H1 (cell line): Measurements from ENCODE around the gene GALNT12. TPM values are rescaled to one million over a fixed set of nuclear protein-coding genes. Genes with fewer than 3 reads are reported as not detected.

Experiments used
- CTCF ChIA-PET: fragments of 300-600 bp; sonication (Branson Sonifier 250); formaldehyde crosslinking; loops from one replicate; lab custom pipeline; 2021; ENCODE audit not compliant: partially characterized antibody; lab: Charles Lee
- POLR2A ChIA-PET: fragments of 300-600 bp; sonication (Branson Sonifier 250); formaldehyde crosslinking; loops from one replicate; lab custom pipeline; 2021; ENCODE audit warnings: inconsistent platforms; ENCODE audit not compliant: partially characterized antibody; lab: Charles Lee
- DNase-seq, 2 experiments: peaks; one replicate each; pipeline versions ENCODE4 v3.0.0 to v3.0.0-alpha.2; 2010 to 2022; ENCODE audit warnings: low spot score in 2 of 2, low read depth in 1 of 2, mixed read lengths in 1 of 2
- FAIRE-seq: peaks from 2 replicates; lab custom pipeline; 2011; peaks lifted over from hg19 to GRCh38; lab: Jason Lieb, UNC
- H2AFZ ChIP-seq: 2 replicates; pipeline ENCODE4 v1.8.1; 2012; ENCODE audit warnings: low read length, inconsistent platforms
- H2AK5ac ChIP-seq: 2 replicates; pipeline ENCODE4 v1.6.1; 2013; ENCODE audit warnings: low read depth, low read length
- H2BK120ac ChIP-seq: replicated peaks from 2 replicates; pipeline ENCODE3; 2013; ENCODE audit warnings: low read depth, low read length, inconsistent platforms
- H2BK12ac ChIP-seq: 2 replicates; pipeline ENCODE4 v1.6.1; 2013; ENCODE audit warnings: low read depth, low read length
- H2BK15ac ChIP-seq: 2 replicates; pipeline ENCODE4 v1.6.1; 2013; ENCODE audit warnings: low read length
- H2BK20ac ChIP-seq: 2 replicates; pipeline ENCODE4 v1.6.1; 2013; ENCODE audit warnings: low read length
- H2BK5ac ChIP-seq: 2 replicates; pipeline ENCODE4 v1.6.1; 2013; ENCODE audit warnings: low read depth, low read length
- H3K14ac ChIP-seq: 2 replicates; pipeline ENCODE4 v1.6.1; 2013; ENCODE audit warnings: inconsistent platforms; ENCODE audit not compliant: insufficient read length
- H3K18ac ChIP-seq: 2 replicates; pipeline ENCODE4 v1.6.1; 2013; ENCODE audit warnings: low read length; ENCODE audit errors: extremely low read depth
- H3K23ac ChIP-seq: 2 replicates; pipeline ENCODE4 v1.6.1; 2013; ENCODE audit warnings: inconsistent platforms; ENCODE audit not compliant: insufficient read length
- H3K23me2 ChIP-seq: 2 replicates; pipeline ENCODE4 v1.6.1; 2013; ENCODE audit warnings: low read depth, low read length
- H3K27ac ChIP-seq: 2 replicates; pipeline ENCODE4 v1.6.1; 2011; ENCODE audit warnings: low read depth, low read length, inconsistent platforms
- H3K27me3 ChIP-seq, 4 experiments: replicated peaks in 1 of 4; 1 replicate in 1 of 4; 2 replicates in 3 of 4; pipeline versions ENCODE4 v1.6.1 to v1.8.1; 2011 to 2013; ENCODE audit warnings: low read length in 3 of 4, mild to moderate bottlenecking in 3 of 4, inconsistent platforms in 2 of 4, mixed read lengths in 2 of 4, moderate library complexity in 1 of 4; ENCODE audit not compliant: control insufficient read depth in 3 of 4, insufficient read depth in 3 of 4; ENCODE audit errors: extremely low read depth in 1 of 4
- H3K36me3 ChIP-seq, 4 experiments: 2 replicates each; pipeline versions ENCODE4 v1.6.1 to v1.8.1; 2011 to 2013; ENCODE audit warnings: mild to moderate bottlenecking in 4 of 4, low read length in 3 of 4, moderate library complexity in 2 of 4, control low read depth in 1 of 4, inconsistent platforms in 1 of 4; ENCODE audit not compliant: insufficient read depth in 4 of 4, control insufficient read depth in 2 of 4
- H3K4ac ChIP-seq: replicated peaks from 2 replicates; pipeline ENCODE3; 2013; ENCODE audit warnings: low read length, low read depth, mixed read lengths, inconsistent platforms; ENCODE audit not compliant: insufficient read length
- H3K4me1 ChIP-seq, 4 experiments: replicated peaks in 1 of 4; 1 replicate in 1 of 4; 2 replicates in 3 of 4; pipeline versions ENCODE4 v1.6.1 to v1.8.1; 2011 to 2013; ENCODE audit warnings: low read length in 3 of 4, inconsistent platforms in 2 of 4, mixed read lengths in 1 of 4; ENCODE audit not compliant: insufficient read depth in 4 of 4, control insufficient read depth in 3 of 4
- H3K4me2 ChIP-seq, 2 experiments: 2 replicates each; pipeline versions ENCODE4 v1.6.1 to v1.8.1; 2011 to 2013; ENCODE audit warnings: low read depth in 2 of 2, low read length in 2 of 2, control low read depth in 1 of 2, inconsistent platforms in 1 of 2, mild to moderate bottlenecking in 1 of 2; ENCODE audit not compliant: insufficient read depth in 1 of 2
- H3K4me3 ChIP-seq, 4 experiments: fragments of 200-600, 300-600 bp in 1 of 4; sonication (generic), shearing (Covaris generic), sonication (Bioruptor Twin) in 1 of 4; 2 replicates each; pipeline versions ENCODE4 v1.5.1 to v1.8.1; 2011 to 2016; ENCODE audit warnings: low read length in 4 of 4, low read depth in 3 of 4, control low read depth in 2 of 4, inconsistent platforms in 2 of 4, mild to moderate bottlenecking in 2 of 4, mixed read lengths in 1 of 4, moderate library complexity in 1 of 4; ENCODE audit not compliant: insufficient read depth in 2 of 4; ENCODE audit errors: extremely low read depth in 1 of 4
- H3K56ac ChIP-seq: replicated peaks from 2 replicates; pipeline ENCODE3; 2013; ENCODE audit warnings: low read depth, mild to moderate bottlenecking, mixed read lengths, low read length, inconsistent platforms; ENCODE audit not compliant: insufficient read length
- H3K79me1 ChIP-seq: 2 replicates; pipeline ENCODE4 v1.6.1; 2013; ENCODE audit warnings: low read depth, low read length, control low read depth
- H3K79me2 ChIP-seq, 2 experiments: 2 replicates each; pipeline versions ENCODE4 v1.6.1 to v1.8.1; 2012 to 2013; ENCODE audit warnings: low read length in 2 of 2, mild to moderate bottlenecking in 2 of 2, inconsistent platforms in 1 of 2; ENCODE audit not compliant: insufficient read depth in 2 of 2, control insufficient read depth in 1 of 2
- H3K9ac ChIP-seq, 4 experiments: replicated peaks in 1 of 4; 1 replicate in 1 of 4; 2 replicates in 3 of 4; pipeline versions ENCODE4 v1.6.1 to v1.8.1; 2011 to 2013; ENCODE audit warnings: low read depth in 3 of 4, low read length in 3 of 4, control low read depth in 2 of 4, mild to moderate bottlenecking in 2 of 4, moderate library complexity in 2 of 4, inconsistent platforms in 1 of 4; ENCODE audit errors: extremely low read depth in 1 of 4
- H3K9me3 ChIP-seq, 2 experiments: 2 replicates each; pipeline versions ENCODE4 v1.6.1 to v1.8.1; 2012 to 2013; ENCODE audit warnings: mild to moderate bottlenecking in 2 of 2, moderate library complexity in 2 of 2, control low read depth in 1 of 2, inconsistent platforms in 1 of 2, low read depth in 1 of 2, low read length in 1 of 2, mixed read lengths in 1 of 2; ENCODE audit not compliant: insufficient read depth in 2 of 2
- H4K20me1 ChIP-seq, 2 experiments: replicated peaks in 1 of 2; 2 replicates each; pipeline versions ENCODE3 to v1.8.1; 2011 to 2013; ENCODE audit warnings: inconsistent platforms in 2 of 2, low read length in 2 of 2, mild to moderate bottlenecking in 1 of 2; ENCODE audit not compliant: insufficient read depth in 2 of 2, control insufficient read depth in 1 of 2
- H4K5ac ChIP-seq: 2 replicates; pipeline ENCODE4 v1.6.1; 2013; ENCODE audit warnings: low read length, low read depth, mixed read lengths, inconsistent platforms; ENCODE audit not compliant: insufficient read length
- H4K8ac ChIP-seq: 2 replicates; pipeline ENCODE4 v1.8.0; 2013; ENCODE audit warnings: mild to moderate bottlenecking, moderate library complexity, low read length, inconsistent platforms; ENCODE audit not compliant: insufficient read depth; ENCODE audit errors: extremely low read depth
- H4K91ac ChIP-seq: replicated peaks from 2 replicates; pipeline ENCODE3; 2013; ENCODE audit warnings: low read length, mixed read lengths, inconsistent platforms; ENCODE audit not compliant: insufficient read length
- CBX8 ChIP-seq: fragments of 300-800, 300-1000 bp; sonication (generic); IDR thresholded peaks from 2 replicates; pipeline ENCODE4 v1.7.1; 2016; ENCODE audit warnings: low read depth, low read length, borderline replicate concordance
- GTF2F1 ChIP-seq: IDR thresholded peaks from 2 replicates; pipeline ENCODE4 v1.6.1; 2012; ENCODE audit warnings: low read depth, low read length, improper control_type of control experiment, borderline replicate concordance
- HDAC6 ChIP-seq: IDR thresholded peaks from one replicate; pipeline ENCODE4 v1.7.1; 2012; ENCODE audit warnings: low read depth, mild to moderate bottlenecking, inconsistent platforms, low read length, moderate library complexity
- JUN ChIP-seq: IDR thresholded peaks from 2 replicates; pipeline ENCODE4 v1.6.1; 2011; ENCODE audit warnings: low read depth, mild to moderate bottlenecking, improper control_type of control experiment, low read length
- JUND ChIP-seq: IDR thresholded peaks from 2 replicates; pipeline ENCODE4 v1.6.1; 2011; ENCODE audit warnings: mild to moderate bottlenecking, improper control_type of control experiment, low read length
- POU5F1 ChIP-seq: IDR thresholded peaks from 2 replicates; pipeline ENCODE4 v1.6.1; 2011; ENCODE audit warnings: low read depth, mild to moderate bottlenecking, low read length, moderate library complexity
- SIN3A ChIP-seq, 2 experiments: IDR thresholded peaks in 1 of 2; conservative IDR thresholded peaks in 1 of 2; 2 replicates each; pipeline ENCODE4 v1.6.1; 2011 to 2012; ENCODE audit warnings: low read length in 2 of 2, improper control_type of control experiment in 1 of 2, low read depth in 1 of 2, mild to moderate bottlenecking in 1 of 2
- SIRT6 ChIP-seq: IDR thresholded peaks from one replicate; pipeline ENCODE4 v1.7.1; 2012; ENCODE audit warnings: low read length, inconsistent platforms
- SIX5 ChIP-seq: IDR thresholded peaks from 2 replicates; pipeline ENCODE4 v1.6.1; 2011; ENCODE audit warnings: mild to moderate bottlenecking, low read depth, low read length
- TBP ChIP-seq: IDR thresholded peaks from 2 replicates; pipeline ENCODE4 v1.6.1; 2011; ENCODE audit warnings: low read depth, low read length, improper control_type of control experiment
- TEAD4 ChIP-seq: IDR thresholded peaks from 2 replicates; pipeline ENCODE4 v1.6.1; 2012; ENCODE audit warnings: low read depth, low read length, inconsistent platforms, mixed read lengths
- WGBS, 2 experiments: shearing (Covaris generic) in 1 of 2; methylation state at CpG; one replicate each; pipeline versions ENCODE4 v1.1.6 to v1.1.7; 2013 to 2015; ENCODE audit warnings: low lambda C conversion rate in 2 of 2, mixed read lengths in 2 of 2, inconsistent platforms in 1 of 2, low coverage in 1 of 2, missing lambda C conversion rate in 1 of 2; ENCODE audit not compliant: insufficient replicate concordance in 2 of 2, insufficient coverage in 1 of 2, insufficient read length in 1 of 2; ENCODE audit errors: extremely low coverage in 1 of 2, missing lambda C conversion rate in 1 of 2; 5-methylcytosine and 5-hydroxymethylcytosine counted together
- polyA plus RNA-seq, 7 experiments: library from polyadenylated mRNA; depleted of rRNA in 3 of 7; stranded (reverse) in 5 of 7; unstranded in 2 of 7; fragments of >200 nt in 5 of 7; fragments of 200-250 nt in 2 of 7; gene quantifications; 1 replicate in 5 of 7; 2 replicates in 1 of 7; 4 replicates in 1 of 7; pipeline versions ENCODE4 v1.2.1 to v1.2.3, GENCODE V29; 2011 to 2013; ENCODE audit warnings: missing spikeins in 2 of 7, mixed read lengths in 2 of 7
- total RNA-seq: library from RNA; stranded (reverse); fragmentation: NEBNext Ultra II Directional; extraction: Animal tissue kit (Norgen Biotek cat#: 25700); gene quantifications from 2 replicates; pipeline ENCODE4 v1.2.1, GENCODE V29; 2021
- TF ChIP-seq, protein P1 (sequence below): IDR thresholded peaks from 2 replicates; pipeline ENCODE4 v1.6.1; 2011; ENCODE audit warnings: low read length, improper control_type of control experiment

GALNT12 gene
- total and polyA plus RNA-seq, 2 of the 8 experiments (the other 6 are each of a cell fraction or from before 2014, with no cell fraction given): 16.2 to 19.6 TPM

DNA sequence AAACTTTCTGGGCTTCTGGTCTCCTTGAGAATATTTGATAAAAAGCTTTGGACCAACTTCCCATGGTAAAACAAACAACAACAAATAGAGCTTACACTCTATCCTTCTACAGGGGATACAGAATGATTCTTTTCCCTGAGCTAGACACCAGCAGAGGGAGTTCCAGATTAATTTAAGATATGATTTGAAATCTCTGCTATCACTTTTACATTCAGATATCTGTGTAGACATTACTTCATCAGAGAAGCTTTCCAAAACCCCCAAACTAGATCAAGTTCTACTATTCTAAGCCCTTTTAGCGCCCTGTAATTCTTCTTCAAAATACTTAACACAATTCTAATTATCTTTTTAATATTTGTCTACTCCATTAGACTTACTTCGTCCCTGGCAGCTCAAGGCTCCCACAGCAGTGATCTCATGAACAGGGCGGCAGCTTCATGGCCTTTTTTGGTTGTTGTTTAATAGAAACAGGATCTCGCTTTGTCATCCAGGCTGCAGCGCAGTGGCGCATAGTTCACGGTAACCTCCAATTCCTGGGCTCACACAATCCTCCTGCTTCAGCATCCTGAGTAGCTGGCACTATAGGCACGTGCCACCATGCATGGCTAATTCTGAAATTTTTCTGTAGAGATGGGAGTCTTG lies 955 bp upstream of the GALNT12 start:
- no peak overlapping the region for H2AK5ac ChIP-seq
- no peak overlapping the region for H3K9ac ChIP-seq
- peaks cover 7% of the 10 kb centered on the region; the same call in 1 of the 2 replicates for H3K23me2 ChIP-seq
- no peak overlapping the region for H3K18ac ChIP-seq
- 89 to 100% methylated on average over 2 to 8 of the region's 8 CpGs for whole genome bisulfite sequencing, 2 experiments
- no peak overlapping the region for H2BK120ac ChIP-seq
- no peak overlapping the region for H4K91ac ChIP-seq
- H2BK20ac ChIP-seq: no peak overlapping the region
- H4K8ac ChIP-seq: no peak overlapping the region
- H3K4ac ChIP-seq: no peak overlapping the region
- FAIRE-seq (no peak), DNase-seq (no peak)
- H4K20me1 ChIP-seq: no peaks in the 10 kb centered on the region
- no peak overlapping the region for H3K23ac ChIP-seq
- peaks cover 0 to 5% (median 2%) of the 10 kb centered on the region in 4 experiments; a peak in 2 of 7 replicates for H3K27me3 ChIP-seq
- no peak overlapping the region for H3K56ac ChIP-seq
- no peak overlapping the region for H2AFZ ChIP-seq
- H3K79me1 ChIP-seq: no peaks in the 10 kb centered on the region
- H4K5ac ChIP-seq: no peak overlapping the region
- no peaks in the 10 kb centered on the region for H3K9me3 ChIP-seq
- H3K4me3 ChIP-seq: no peak overlapping the region
- ChIA-PET POLR2A (interaction anchor here (1.1 to 2.1 kb wide), 3 partner anchors 10 to 15 kb away, joined by 3 to 16 read pairs (median 3); partner anchors contain the start of gene ANKS6), CTCF (interaction anchor here (0.8 to 5.6 kb wide), 8 partner anchors 9 to 347 kb away, joined by 3 to 28 read pairs (median 5); partner anchors contain the start of gene ANKS6)
- no peak overlapping the region for H2BK5ac ChIP-seq
- no peak overlapping the region for H2BK15ac ChIP-seq
- no peak overlapping the region for H3K14ac ChIP-seq
- peaks cover 7 to 25% (median 14%) of the 10 kb centered on the region in 4 experiments for H3K4me1 ChIP-seq
- H3K4me2 ChIP-seq: peak overlapping the region; percentile 60 to 78; a peak in 1 of 4 replicates
- H2BK12ac ChIP-seq: no peak overlapping the region; the same call in 1 of the 2 replicates
- H3K36me3 ChIP-seq: no peaks in the 10 kb centered on the region
- H3K27ac ChIP-seq: no peak overlapping the region
- H3K79me2 ChIP-seq: no peaks in the 10 kb centered on the region
- TF ChIP-seq CBX8 (no peak), SIN3A (conservative IDR thresholded peaks at IDR 0.05 in 1 of 2, IDR thresholded peaks at IDR 0.05 in 1 of 2; ENCODE audit: low read depth in 1 of 2, low read length in 2 of 2) (no peak), JUND (no peak), POU5F1 (no peak), JUN (no peak), TBP (no peak), SIX5 (no peak), TEAD4 (no peak), SIRT6 (no peak), HDAC6 (no peak), GTF2F1 (no peak)
- TF ChIP-seq, protein P1, sequence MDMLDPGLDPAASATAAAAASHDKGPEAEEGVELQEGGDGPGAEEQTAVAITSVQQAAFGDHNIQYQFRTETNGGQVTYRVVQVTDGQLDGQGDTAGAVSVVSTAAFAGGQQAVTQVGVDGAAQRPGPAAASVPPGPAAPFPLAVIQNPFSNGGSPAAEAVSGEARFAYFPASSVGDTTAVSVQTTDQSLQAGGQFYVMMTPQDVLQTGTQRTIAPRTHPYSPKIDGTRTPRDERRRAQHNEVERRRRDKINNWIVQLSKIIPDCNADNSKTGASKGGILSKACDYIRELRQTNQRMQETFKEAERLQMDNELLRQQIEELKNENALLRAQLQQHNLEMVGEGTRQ: no peak
